ENCODE measurements around the gene DDX56.

Gene DDX56

GRCh38 chr7:44534087-44534486, 39.6 kb downstream of the DDX56 start:
- DNase-seq: no peak

DNA sequence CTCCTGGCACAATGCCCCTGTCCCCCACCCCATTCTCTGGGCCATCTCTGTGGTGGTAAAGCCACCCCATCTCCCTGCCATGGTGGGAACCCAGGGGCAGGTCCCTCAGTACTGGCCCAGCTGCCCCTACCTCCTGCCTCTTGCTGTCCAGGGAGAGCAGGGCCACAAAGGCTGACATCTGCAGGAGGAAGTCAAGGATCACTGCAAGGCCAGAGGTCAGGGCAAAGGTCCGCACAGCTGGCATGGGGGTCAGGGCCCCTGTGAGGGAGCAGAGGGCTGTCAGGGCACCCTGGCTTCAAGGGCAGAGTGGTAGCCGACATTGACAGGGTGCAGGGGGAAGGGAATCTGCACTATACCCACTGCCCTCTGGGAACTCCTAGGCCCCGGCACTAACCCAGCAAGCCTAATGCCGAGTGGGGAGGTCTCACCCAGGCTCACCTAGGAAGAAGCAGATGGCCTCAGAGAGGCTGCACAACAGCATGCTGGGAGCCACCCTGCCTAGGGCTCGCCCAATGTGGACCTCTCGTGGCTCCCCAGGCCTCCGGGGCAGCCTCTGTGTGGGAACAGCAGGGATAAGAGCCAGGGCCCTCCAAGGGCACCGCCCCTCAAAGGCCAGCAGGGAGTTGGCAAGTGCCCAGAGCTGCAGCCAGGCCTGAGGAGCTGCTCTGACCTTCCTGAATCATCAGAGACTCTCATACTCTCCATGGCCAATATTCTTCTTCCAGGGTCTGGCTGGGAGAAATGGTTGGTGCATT, 40.2 kb downstream of the DDX56 start:
- DNase-seq: no peak

DNA sequence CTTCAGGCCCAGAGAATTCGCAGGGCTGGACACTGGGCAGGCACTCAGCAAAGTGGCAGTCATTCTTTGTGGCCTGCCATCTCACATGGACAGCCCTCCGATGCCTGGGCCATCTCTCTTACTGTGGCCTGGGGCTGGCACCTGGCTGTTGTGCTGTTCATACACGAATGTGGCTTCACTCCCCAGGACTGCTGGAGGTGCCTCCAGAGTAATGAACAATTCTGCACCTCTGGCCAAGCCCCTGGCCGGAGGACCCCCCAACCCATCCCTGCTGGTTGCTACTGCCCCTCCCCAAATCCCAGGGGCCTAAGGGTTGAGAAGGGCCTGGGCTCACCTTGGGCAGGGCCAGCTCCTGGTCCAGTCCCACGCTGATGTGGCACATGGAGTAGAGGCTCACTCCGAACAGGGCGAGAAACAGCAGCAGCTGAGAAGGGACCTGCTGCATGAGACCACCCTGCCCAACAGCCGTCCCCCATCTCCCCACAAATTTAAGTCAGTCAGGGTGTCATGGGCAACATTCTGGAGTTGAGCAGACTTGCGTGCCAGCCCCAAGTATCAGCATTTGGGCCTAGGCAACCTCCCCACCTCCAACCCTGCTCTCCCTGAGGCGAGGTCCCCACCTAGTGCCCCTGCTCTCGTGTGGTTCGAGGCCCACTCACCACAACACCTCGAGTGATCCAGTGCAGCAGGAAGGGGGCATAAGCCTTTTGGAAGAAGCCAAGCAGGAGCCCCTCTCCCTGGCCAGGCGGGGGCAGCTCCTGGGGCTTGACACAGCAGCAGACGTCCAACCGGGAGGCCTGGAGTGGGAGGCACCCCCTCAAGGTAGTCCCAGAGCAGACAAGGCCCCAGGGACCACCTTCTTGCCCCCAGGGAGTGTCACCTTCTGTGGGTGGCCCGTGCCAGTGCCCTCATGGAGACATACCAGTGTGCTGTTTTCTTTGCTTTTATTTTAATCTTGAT, 42.0 kb downstream of the DDX56 start:
- no peak for DNase-seq

GRCh38 chr7:44530990-44531389, 42.7 kb downstream of the DDX56 start:
- DNase-seq: no peak

- DNase-seq: no peak
Measured at GRCh38 chr7:44524811-44525388, 48.8 kb downstream of the DDX56 start.

DNA sequence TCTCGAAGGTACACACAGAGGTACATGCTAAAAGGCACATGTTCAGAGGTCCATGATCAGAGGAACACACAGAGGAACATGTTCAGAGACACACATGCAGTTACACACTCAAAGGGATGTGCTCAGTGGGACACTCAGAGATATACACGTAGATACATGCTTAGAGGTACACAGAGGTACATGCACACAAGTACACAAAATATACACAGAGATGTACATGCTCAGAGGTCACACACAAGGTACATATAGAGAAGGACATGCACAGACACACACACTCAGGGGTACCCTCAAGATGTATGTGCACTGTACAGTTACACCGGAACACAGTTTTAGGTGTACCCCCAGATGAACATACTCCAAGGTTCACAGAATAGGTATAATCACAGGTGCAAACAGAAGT, 51.4 kb downstream of the DDX56 start:
- DNase-seq: no peak

- no peak for DNase-seq
Measured at GRCh38 chr7:44521347-44522095, 52.2 kb downstream of the DDX56 start.

- DNase-seq: no peak
Measured at GRCh38 chr7:44520574-44520973, 53.1 kb downstream of the DDX56 start.

DNA sequence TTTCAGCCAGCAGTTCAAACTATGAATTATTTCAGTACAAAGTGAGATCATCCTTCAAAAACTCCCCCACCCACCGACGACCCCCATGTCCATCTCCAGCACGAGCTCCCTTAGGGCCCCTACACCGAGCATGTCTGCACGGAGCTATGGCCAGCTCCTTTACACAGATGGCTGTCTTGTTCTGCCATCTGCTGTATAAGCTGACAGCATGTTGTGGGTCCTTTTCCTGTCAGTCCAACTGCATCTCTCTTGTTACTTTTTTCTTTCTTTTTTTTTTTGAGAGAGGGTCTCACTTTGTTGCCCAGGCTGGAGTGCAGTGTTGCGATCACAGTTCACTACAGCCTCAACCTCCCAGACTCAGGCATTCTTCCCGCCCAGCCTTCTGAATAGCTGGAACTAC, 54.2 kb downstream of the DDX56 start:
- no peak for DNase-seq

DNA sequence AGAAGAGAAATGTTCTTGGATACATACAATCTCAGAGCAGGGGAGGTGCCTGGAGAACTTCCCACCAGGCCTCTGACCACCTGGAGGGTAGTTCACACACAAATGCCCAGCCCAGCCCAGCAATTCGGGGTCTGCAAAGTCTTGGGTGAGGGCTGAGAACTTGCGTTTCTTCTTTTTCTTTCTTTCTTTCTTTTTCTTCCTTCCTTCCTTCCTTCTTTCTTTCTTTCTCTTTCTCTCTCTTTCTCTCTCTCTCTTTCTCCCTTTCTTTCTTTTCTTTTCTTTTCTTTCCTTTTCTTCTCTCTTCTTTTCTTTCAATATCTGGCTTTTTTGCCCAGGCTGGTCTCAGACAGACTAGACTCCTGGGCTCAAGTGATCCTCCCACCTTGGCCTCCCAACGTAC, 54.9 kb downstream of the DDX56 start:
- DNase-seq: no peak

GRCh38 chr7:44517175-44517574, 56.5 kb downstream of the DDX56 start:
- no peak for DNase-seq

Data from activated T-cell treated with anti-CD3 and anti-CD28 coated beads for 4 hours (primary cell).